ENCODE results near the gene PRPF40B.

- TF ChIP-seq CTCF (IDR thresholded peaks at IDR 0.05) (no peak), POLR2A (IDR thresholded peaks at IDR 0.05) (no peak)
These were observed 39.8 kb upstream of the PRPF40B start for GRCh38 chr12:49583366-49584094.

Measured in lower leg skin (tissue), 3 donors.